NK-92 (cell line): ENCODE results near the gene FUT2.

Experiments used
- DNase-seq: peaks from one replicate; lab custom pipeline; 2025; ENCODE audit not compliant: unreplicated experiment; lab: John Stamatoyannopoulos, UW

The FUT2 gene

DNA sequence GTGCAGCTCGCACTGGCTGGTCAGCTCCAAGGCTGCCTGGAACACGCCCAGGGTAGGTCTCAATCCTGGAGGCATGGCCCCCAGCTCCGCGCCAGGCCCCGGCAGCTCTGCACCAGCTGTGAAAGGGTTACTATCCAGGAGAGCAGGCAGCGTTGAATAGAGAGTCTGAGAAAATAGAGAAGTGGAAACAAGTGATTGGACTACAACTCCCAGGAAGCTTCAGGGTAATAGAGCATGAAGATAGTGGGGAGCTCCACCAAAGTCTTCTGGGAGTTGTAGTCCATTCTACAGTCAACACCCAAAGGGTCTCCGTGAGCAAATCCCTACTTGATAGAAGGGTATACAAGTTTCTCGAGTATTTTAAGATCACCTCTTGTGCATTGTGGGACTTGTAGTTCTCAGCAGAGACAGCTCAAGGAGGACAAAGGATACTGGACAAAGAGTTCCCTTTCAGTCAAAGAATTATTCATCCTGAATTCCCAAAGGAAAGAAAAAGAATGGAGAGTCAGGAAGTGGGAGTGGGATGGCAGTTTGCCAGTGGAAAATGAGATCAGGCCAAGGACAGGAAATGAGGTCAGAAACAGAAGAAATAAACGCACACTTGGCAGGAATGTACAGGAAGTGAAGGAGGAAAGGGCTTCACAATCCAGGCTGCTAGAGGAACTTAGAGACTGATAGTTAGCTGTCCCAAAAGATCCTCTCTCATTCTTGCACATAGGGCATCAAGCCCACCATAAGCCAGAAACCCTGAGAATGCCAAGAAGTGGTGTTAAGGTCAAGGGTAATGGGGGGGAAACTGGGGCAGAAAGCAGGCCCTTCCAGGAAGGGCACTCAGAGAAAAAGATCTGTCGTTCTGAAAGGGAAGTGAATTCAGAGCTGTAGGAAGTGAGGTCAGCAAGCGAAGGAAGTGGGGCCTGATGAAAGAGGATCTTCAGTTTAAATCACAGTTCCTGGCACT, 29.3 kb downstream of the FUT2 start:
- no peak for DNase-seq

DNA sequence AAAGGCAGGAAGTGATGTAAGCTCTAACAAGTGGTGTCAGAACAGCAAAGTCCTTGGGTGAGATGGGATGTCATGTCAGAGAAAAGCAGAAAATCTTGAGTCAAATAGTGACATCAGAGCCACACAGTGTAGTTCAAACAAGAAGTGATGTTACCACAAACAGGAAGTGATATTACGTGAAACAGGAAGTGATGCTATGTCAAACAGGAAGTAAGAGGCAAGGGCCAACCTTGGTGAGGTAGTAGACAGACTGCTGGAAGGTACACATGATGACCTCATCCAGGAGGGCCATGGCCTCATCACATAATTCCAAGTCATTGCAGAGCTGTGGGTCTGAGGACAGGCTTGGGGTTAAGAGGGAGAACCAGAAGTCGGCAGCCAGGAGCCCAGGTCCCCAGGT, 30.8 kb downstream of the FUT2 start:
- no peak for DNase-seq

GRCh38 chr19:48728911-48729664, 33.3 kb downstream of the FUT2 start:
- no peak for DNase-seq

DNA sequence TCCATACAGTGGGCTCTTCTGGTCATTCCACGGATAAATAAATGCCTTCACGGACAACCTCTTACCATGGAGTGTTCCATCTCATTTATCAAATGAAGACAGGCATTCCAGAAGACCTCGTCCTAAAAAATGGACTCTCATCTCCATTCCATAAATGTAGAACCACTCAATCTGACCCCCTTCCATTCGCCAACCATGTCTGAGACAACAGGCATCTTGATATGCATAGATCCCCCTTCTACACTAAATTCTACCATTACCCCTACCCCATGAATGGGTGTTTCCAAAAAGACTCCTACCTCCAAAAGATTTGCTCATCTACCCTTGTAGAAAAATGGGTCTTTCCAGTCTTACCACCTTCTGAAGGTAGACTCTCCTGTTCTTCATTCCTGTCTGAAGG, 35.7 kb downstream of the FUT2 start:
- DNase-seq: no peak

DNA sequence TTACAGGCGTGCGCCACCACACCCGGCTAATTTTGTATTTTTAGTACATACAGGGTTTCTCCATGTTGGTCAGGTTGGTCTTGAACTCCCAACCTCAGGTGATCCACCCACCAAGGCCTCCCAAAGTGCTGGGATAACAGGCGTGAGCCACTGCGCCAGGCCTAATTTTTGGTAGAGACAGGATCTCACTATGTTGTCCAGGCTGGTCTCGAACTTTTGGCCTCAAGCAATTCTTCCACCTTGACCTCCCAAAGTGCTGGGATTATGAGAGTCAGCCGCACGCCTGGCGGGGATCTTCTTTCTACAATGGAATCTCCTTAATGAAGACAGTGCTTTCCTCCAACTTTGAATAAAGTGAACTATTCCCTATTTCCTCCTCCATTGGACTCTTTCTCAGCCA, 38.9 kb downstream of the FUT2 start:
- DNase-seq: no peak

DNA sequence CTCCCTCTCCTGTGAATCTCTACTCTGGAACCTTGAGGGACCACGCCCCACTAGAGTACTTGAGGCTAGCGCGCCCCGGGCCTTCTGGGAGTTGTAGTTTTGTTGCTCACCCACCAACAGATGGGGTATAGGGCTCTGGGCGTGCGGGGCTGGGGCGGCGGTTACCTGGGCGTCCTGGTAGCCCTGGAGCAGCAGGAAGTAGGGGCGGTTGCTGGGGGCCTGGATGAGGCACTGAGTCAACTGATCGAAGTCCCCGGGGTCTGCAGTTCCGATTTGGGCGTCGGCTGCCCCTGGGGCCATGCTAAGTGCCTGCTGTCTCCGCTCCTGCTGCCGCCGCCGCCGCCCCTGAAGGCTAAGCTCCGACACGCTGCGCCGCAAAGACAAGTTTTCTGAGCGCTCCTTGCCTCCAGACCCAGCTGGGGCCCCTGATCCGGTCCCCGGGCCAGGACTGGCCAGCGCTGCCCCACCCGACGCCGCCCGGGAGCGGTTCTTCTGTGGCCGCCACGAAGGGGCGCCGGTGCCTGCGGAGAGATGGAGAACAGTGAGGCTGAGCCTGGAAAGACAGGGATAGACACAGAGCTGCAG, 39.4 kb downstream of the FUT2 start:
- DNase-seq: no peak

GRCh38 chr19:48737360-48737998, 41.7 kb downstream of the FUT2 start:
- no peak for DNase-seq

GRCh38 chr19:48738557-48739403, 43.0 kb downstream of the FUT2 start:
- DNase-seq: no peak

GRCh38 chr19:48739404-48740163, 43.8 kb downstream of the FUT2 start:
- DNase-seq: no peak

DNA sequence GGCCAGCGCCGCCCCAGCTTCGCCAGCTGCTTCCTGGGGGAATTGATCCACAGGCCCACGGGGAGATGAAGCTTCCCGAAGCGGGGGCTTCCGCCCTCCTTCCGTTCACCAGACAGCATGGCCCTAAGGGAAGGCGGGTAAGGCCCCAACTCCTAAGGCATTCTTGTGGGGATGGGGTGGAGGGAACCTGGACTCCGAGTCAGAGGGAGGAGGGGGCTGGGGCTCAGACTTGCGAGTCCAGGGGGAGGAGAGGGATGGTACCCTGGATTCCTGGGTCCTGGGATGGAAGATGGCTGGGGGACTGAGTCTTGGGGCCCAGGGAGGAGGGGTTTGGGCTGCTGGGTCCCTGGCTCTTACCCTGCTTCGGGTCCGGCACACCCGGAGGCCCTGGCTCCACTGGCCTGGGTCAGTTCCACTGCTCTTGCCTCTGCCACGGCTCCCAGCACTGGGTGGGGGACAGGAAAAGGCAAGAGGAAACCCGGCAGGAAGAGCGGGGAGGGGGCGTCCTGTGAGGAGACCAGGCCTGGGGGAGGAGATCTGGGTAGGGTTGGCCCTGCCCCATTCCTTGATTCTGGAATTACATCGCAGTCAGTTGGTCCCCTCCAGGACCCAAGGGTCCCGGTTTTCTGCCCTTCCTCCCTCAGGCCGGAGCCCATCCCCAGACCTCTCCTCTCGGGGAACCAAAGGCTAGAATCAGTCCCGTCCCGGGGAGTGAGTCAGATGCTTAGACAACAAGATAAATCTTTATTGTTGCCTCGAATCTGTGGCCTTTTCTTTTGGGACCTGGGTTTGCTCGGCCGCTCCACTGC, 44.6 kb downstream of the FUT2 start, which contains the start of gene RASIP1:
TSS of gene RASIP1 (minus strand) at position 447 of the 809 bp plus-strand sequence. CDS start at position 119, 328 bp downstream.
- DNase-seq: no peak

GRCh38 chr19:48741129-48741999, 45.6 kb downstream of the FUT2 start:
- DNase-seq: no peak

GRCh38 chr19:48742096-48742495, 46.3 kb downstream of the FUT2 start:
- DNase-seq: no peak

DNA sequence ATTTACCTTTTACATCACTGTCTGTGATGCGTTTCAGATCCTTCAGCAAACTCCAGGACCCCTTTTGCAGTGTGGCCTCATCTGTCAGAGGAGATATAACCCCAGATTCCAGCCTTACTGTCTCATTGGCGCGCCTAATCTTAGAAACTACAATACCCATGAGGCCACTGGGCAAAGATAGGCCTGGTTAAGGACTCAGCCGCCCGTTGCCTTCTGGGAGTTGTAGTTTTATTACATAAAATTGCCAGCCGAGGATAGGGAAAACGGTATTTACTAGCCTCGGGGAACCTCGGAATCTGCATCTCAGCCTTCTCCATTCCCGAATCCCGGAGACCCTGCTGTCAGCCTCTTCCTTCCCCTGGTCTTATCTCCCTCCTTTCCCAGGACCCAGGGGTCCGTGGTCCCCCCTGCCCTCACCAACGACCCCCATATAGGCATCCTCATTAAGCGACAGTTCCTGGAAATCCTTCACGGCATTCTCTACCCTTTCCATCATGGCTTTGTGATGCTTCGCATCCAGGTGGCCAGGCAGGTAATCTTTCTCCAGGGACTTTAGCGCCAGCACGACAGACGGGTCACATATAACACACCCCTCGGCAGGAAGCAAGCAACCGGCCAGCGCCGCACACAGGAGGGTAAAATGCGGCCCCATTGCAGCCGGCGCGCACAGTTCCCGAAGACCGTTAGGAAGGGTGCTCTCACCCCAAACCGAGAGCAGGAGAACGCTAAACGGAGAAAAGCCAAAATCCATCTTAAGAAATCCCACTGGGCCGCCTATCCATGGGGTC, 49.6 kb downstream of the FUT2 start:
- DNase-seq: no peak

- no peak for DNase-seq
Observed at GRCh38 chr19:48746110-48746509, 50.3 kb downstream of the FUT2 start.

DNA sequence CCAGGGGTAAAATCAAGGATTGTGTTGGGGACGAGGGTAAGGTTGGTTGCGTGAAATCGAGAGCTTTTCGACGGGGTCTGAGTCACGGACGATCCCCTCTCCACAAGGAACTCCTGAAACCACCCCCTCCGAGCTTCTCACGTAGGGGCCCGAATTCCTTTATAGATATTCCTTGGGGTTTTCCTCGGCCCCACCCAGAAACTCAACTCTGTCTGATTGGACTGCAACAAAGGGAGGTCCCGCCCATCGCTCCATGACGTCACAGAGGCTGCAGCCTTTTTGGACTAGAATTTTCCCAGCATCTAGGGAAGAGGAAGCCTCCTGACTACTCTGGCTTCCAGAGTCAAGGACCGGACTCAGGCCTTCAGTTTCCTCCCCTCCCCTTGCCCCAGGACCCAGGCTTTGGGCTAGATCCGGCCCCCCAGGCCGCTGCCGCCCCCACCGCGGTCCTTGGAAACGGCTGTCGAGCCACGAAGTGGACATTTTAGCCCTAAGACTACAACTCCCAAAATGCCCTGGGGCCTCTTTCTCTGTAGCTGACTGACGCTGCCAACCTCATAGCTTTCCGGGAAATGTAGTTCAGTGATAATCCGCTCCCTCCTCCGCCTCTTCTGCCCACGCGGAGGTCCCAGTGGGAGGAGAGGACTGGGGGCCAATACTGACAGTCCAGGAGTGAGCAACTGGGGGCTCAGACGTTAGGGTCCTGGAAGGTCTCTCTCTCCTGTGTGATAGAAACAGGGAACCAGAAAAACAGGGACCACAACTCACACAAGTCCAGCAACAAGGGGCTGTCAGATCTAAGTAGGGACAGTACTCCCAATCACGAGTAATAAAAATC, 51.2 kb downstream of the FUT2 start, which contains the start of gene IZUMO1:
TSS of gene IZUMO1 (minus strand) at position 172 of the 838 bp plus-strand sequence. CDS start 1,050 bp downstream, outside the sequence.
- no peak for DNase-seq
